PC-3 (cell line): ENCODE data around the gene GPR6. TPM values are rescaled to one million over a fixed set of nuclear protein-coding genes. Genes with fewer than 3 reads are reported as not detected.

ENCODE experiments used
- ATAC-seq: fragments of 200-7000 bp; cut with Tn5 transposase; 2 replicates; pipeline ENCODE4 v1.9.1; 2020; ENCODE audit warnings: mild to moderate bottlenecking, moderate library complexity
- BruUV-seq: library from RNA; stranded (reverse); fragments of 400-500 nt; replicated peaks from 2 replicates; lab custom pipeline; 2021; lab: Mats Ljungman, UMichigan
- CTCF ChIA-PET: fragments of 300-600 bp; sonication (Branson Sonifier 250); formaldehyde crosslinking; loops from one replicate; lab custom pipeline; 2022; ENCODE audit warnings: antibody characterized with exemption; lab: Charles Lee
- POLR2A ChIA-PET: fragments of 300-600 bp; sonication (Branson Sonifier 250); formaldehyde crosslinking; loops from one replicate; lab custom pipeline; 2022; ENCODE audit warnings: antibody characterized with exemption; ENCODE audit not compliant: unreplicated experiment; lab: Charles Lee
- DNase-seq: peaks from one replicate; pipeline ENCODE4 v3.0.0-alpha.2; 2015
- H2AFZ ChIP-seq: fragments of 300-600 bp; sonication (generic); 2 replicates; pipeline ENCODE4 v1.6.0; 2016; ENCODE audit warnings: antibody characterized with exemption, low read length
- H3F3A ChIP-seq: fragments of 300-600 bp; sonication (generic); one replicate; pipeline ENCODE4 v1.6.0; 2017; ENCODE audit warnings: antibody characterized with exemption, low read length, control low read depth, mild to moderate bottlenecking; ENCODE audit not compliant: unreplicated experiment
- H3K27ac ChIP-seq: fragments of 300-600 bp; sonication (generic); 2 replicates; pipeline ENCODE4 v1.5.1; 2016; ENCODE audit warnings: mild to moderate bottlenecking, low read length
- H3K27me3 ChIP-seq: fragments of 300-600 bp; sonication (generic); 2 replicates; pipeline ENCODE4 v1.6.1; 2016; ENCODE audit warnings: low read length, mixed read lengths
- H3K36me3 ChIP-seq: fragments of 300-600 bp; sonication (generic); 2 replicates; pipeline ENCODE4 v1.6.1; 2016; ENCODE audit warnings: low read depth, mixed run types, low read length, mixed read lengths
- H3K4me1 ChIP-seq: fragments of 300-600 bp; sonication (generic); 2 replicates; pipeline ENCODE4 v1.5.1; 2016; ENCODE audit warnings: low read length; ENCODE audit not compliant: insufficient read depth
- H3K4me2 ChIP-seq: fragments of 300-600 bp; sonication (generic); 2 replicates; pipeline ENCODE4 v1.6.0; 2016; ENCODE audit warnings: low read length
- H3K4me3 ChIP-seq: fragments of 300-600 bp; sonication (generic); 2 replicates; pipeline ENCODE4 v1.5.1; 2016; ENCODE audit warnings: mild to moderate bottlenecking, low read length, mixed read lengths
- H3K79me2 ChIP-seq: fragments of 300-600 bp; sonication (generic); 2 replicates; pipeline ENCODE4 v1.6.1; 2017; ENCODE audit warnings: low read length, mixed read lengths
- H3K9ac ChIP-seq: fragments of 300-600 bp; sonication (generic); 2 replicates; pipeline ENCODE4 v1.6.0; 2016; ENCODE audit warnings: mild to moderate bottlenecking, low read length
- H3K9me2 ChIP-seq: fragments of 300-600 bp; sonication (generic); replicated peaks from 2 replicates; pipeline ENCODE4 v1.6.1; 2016; ENCODE audit warnings: mixed run types, low read length, mixed read lengths
- H3K9me3 ChIP-seq: fragments of 300-600 bp; sonication (generic); 2 replicates; pipeline ENCODE4 v1.6.1; 2016; ENCODE audit warnings: low read length, mixed read lengths
- H4K20me1 ChIP-seq: fragments of 300-600 bp; sonication (generic); 2 replicates; pipeline ENCODE4 v1.6.1; 2016; ENCODE audit warnings: low read length, mixed read lengths
- CTCF ChIP-seq: fragments of 300-600 bp; sonication (generic); conservative IDR thresholded peaks from 2 replicates; pipeline ENCODE4 v1.5.1; 2017; ENCODE audit warnings: antibody characterized with exemption, low read depth, mild to moderate bottlenecking, low read length
- EZH2 ChIP-seq: fragments of 300-600 bp; sonication (generic); IDR thresholded peaks from one replicate; pipeline ENCODE4 v1.6.1; 2017; ENCODE audit warnings: antibody characterized with exemption, mild to moderate bottlenecking, low read length; ENCODE audit not compliant: unreplicated experiment
- EZH2phosphoT487 ChIP-seq: fragments of 300-600 bp; sonication (generic); IDR thresholded peaks from 2 replicates; pipeline ENCODE4 v1.6.1; 2018; ENCODE audit warnings: mild to moderate bottlenecking, antibody characterized with exemption, low read length, borderline replicate concordance
- intact Hi-C: fragments of 100-400 bp; cut with micrococcal nuclease; formaldehyde crosslinking; loops from 2 replicates; pipeline ENCODE4 v1.9.0; 2023
- total RNA-seq: library from RNA; depleted of rRNA; stranded (reverse); fragments of >200 nt; gene quantifications from 2 replicates; pipeline ENCODE4 v1.2.3, GENCODE V29; 2014

The GPR6 gene
- total RNA-seq, 1 experiment from 2014 or later: not detected

DNA sequence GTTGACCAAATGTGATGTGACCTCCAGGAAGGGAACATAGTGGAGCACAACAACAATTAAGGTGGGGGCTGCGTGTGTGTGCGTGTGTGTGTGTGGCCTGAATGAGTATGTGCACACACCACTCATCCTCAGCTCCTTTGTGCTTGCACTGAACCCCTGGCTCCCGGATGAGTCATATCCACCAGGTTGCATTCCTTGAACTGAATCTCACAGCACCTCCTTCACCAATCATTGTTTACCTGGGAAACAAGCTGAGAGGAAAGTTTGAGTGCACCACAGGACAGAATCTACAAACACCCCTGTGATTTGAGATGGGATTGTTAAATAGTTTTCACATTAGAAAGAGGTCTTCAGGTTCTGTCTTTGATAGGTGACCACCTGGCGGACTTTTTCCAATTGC, 33.7 kb upstream of the GPR6 start:
- no peaks in the 10 kb centered on the region for H3F3A ChIP-seq
- peak overlapping the region; percentile 58 for H3K4me2 ChIP-seq
- H3K9me2 ChIP-seq: no peaks in the 10 kb centered on the region
- no peaks in the 10 kb centered on the region for H4K20me1 ChIP-seq
- no peak overlapping the region for H3K9ac ChIP-seq
- H3K9me3 ChIP-seq: no peaks in the 10 kb centered on the region
- H3K36me3 ChIP-seq: no peaks in the 10 kb centered on the region
- peak overlapping the region; percentile 63; the same call in 1 of the 2 replicates for H2AFZ ChIP-seq
- H3K4me3 ChIP-seq: no peak overlapping the region
- intact Hi-C loops: no loop called here
- no peaks in the 10 kb centered on the region for H3K27me3 ChIP-seq
- BruUV-seq: no TSS peak
- ATAC-seq: peak; percentile 82
- ChIA-PET POLR2A (no interaction called here), CTCF (no interaction called here)
- peak overlapping the region; percentile 51 for H3K27ac ChIP-seq
- H3K4me1 ChIP-seq: peaks cover 23% of the 10 kb centered on the region
- DNase-seq: peak; percentile 84
- TF ChIP-seq EZH2 (no peak), CTCF (no peak), EZH2phosphoT487 (no peak)
- no peaks in the 10 kb centered on the region for H3K79me2 ChIP-seq

DNA sequence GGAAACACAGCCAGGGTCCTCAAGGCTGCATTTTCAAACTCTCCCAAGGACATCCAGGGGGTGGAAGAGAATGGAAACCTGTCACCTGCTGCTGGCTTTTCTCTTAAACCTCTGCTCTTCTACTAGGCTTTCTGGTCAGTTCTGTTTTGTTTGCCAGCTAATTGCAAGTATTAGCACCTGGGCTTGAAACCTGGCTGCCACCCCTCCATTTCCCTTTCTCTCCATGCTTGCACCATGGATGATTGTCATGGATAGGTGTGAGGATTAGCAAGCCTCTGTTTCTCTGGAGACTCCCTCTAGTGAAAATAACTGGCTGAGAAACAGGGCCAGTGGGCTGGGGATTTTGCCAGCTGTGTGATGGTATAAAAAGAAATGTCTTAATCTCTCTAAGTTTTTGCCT, 33.0 kb upstream of the GPR6 start:
- Histone ChIP-seq H4K20me1 (no peaks in the 10 kb centered on the region), H3K4me2 (peak overlapping the region; percentile 58), H3F3A (no peaks in the 10 kb centered on the region), H3K4me1 (peaks cover 23% of the 10 kb centered on the region), H3K9me3 (no peaks in the 10 kb centered on the region), H3K27me3 (no peaks in the 10 kb centered on the region), H2AFZ (peak overlapping the region; percentile 63; the same call in 1 of the 2 replicates), H3K27ac (peak overlapping the region; percentile 51), H3K79me2 (no peaks in the 10 kb centered on the region), H3K4me3 (no peak overlapping the region), H3K36me3 (no peaks in the 10 kb centered on the region), H3K9me2 (no peaks in the 10 kb centered on the region), H3K9ac (no peak overlapping the region)
- no peak for ATAC-seq
- TF ChIP-seq EZH2 (no peak), EZH2phosphoT487 (no peak)
- POLR2A ChIA-PET: no interaction called here
- BruUV-seq: no TSS peak
- no peak for DNase-seq
- CTCF ChIA-PET: no interaction called here
- intact Hi-C loops: no loop called here

- Histone ChIP-seq H3K79me2 (no peaks in the 10 kb centered on the region), H3K9ac (no peak overlapping the region), H3K36me3 (no peaks in the 10 kb centered on the region), H3K9me3 (no peaks in the 10 kb centered on the region), H4K20me1 (no peaks in the 10 kb centered on the region), H3F3A (no peaks in the 10 kb centered on the region), H3K4me2 (no peak overlapping the region), H3K27me3 (no peaks in the 10 kb centered on the region), H3K9me2 (no peaks in the 10 kb centered on the region), H3K4me1 (peaks cover 23% of the 10 kb centered on the region), H2AFZ (no peak overlapping the region), H3K4me3 (no peak overlapping the region), H3K27ac (no peak overlapping the region)
- ATAC-seq (peak; percentile 24; the same call in 1 of the 2 replicates), DNase-seq (peak; percentile 49)
- intact Hi-C loops: no loop called here
- ChIA-PET POLR2A (no interaction called here), CTCF (no interaction called here)
- TF ChIP-seq EZH2phosphoT487 (no peak), CTCF (no peak), EZH2 (no peak)
- BruUV-seq: no TSS peak
Measured at GRCh38 chr6:109946979-109947378, 31.1 kb upstream of the GPR6 start.
